ENCODE data around the gene HNRNPAB.

DNA sequence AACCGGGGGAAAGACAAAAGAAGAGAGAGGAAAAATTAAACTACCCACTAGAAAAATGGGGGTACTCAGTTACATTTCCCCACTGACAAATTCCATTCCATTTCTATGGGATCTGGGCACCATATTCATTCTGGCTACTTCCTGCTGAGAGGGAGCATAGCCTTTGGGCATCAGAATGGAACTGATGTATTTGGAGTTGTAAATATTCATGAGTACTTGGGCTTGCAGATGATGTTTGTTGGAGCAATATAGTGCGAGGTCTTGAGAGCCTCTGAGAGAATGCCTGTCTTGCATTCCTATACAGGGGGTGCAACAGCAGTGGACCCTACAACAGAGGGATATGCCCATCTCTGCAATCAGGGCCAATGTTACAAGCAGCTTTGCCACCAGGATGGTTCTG, 33.9 kb upstream of the HNRNPAB start:
- no peak for TF ChIP-seq ZNF423 (tag by site-specific recombination; IDR thresholded peaks at IDR 0.05)
- no peak for TF ChIP-seq SALL2 (tag by site-specific recombination; IDR thresholded peaks at IDR 0.05; ENCODE audit: borderline replicate concordance)
- TF ChIP-seq, protein P1, sequence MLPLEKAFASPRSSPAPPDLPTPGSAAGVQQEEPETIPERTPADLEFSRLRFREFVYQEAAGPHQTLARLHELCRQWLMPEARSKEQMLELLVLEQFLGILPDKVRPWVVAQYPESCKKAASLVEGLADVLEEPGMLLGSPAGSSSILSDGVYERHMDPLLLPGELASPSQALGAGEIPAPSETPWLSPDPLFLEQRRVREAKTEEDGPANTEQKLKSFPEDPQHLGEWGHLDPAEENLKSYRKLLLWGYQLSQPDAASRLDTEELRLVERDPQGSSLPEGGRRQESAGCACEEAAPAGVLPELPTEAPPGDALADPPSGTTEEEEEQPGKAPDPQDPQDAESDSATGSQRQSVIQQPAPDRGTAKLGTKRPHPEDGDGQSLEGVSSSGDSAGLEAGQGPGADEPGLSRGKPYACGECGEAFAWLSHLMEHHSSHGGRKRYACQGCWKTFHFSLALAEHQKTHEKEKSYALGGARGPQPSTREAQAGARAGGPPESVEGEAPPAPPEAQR (tag by site-specific recombination; IDR thresholded peaks at IDR 0.05) = no peak
- no peak for TF ChIP-seq SETDB1 (IDR thresholded peaks at IDR 0.05; ENCODE audit: insufficient read length, low read length)
- no peak for TF ChIP-seq TRIM28 (IDR thresholded peaks at IDR 0.05; ENCODE audit: borderline replicate concordance, low read length)
- TF ChIP-seq ZNF10 (tag by site-specific recombination; IDR thresholded peaks at IDR 0.05) = no peak
- no peak for TF ChIP-seq SP3 (tag by site-specific recombination; IDR thresholded peaks at IDR 0.05)
- TF ChIP-seq CTCF (tag by site-specific recombination; IDR thresholded peaks at IDR 0.05) = no peak
- no peak for TF ChIP-seq ZBTB17 (tag by site-specific recombination; IDR thresholded peaks at IDR 0.05)
- TF ChIP-seq ZNF175 (tag by site-specific recombination; IDR thresholded peaks at IDR 0.05) = no peak
- TF ChIP-seq ZNF76 (tag by site-specific recombination; IDR thresholded peaks at IDR 0.05; ENCODE audit: borderline replicate concordance, low read depth) = no peak
- TF ChIP-seq ATF2 (tag by site-specific recombination; IDR thresholded peaks at IDR 0.05; ENCODE audit: low read depth) = no peak
- no peak for TF ChIP-seq ZNF19 (tag by site-specific recombination; IDR thresholded peaks at IDR 0.05; ENCODE audit: low read depth)

All from HEK293 (cell line).